HG03354 (cell line): ENCODE data around the gene ZNF460.
"Not testable (repeated sequence)": the region's sequence is repeated elsewhere in the genome, so short reads cannot be mapped to it uniquely, and the experiment has no call there.

ENCODE experiments used
- ATAC-seq: cut with Tn5 transposase; IDR thresholded peaks from one replicate; pipeline ENCODE4 v1.9.1; 2021; ENCODE audit warnings: mild to moderate bottlenecking; ENCODE audit not compliant: unreplicated experiment, poor library complexity, severe bottlenecking

Gene ZNF460

DNA sequence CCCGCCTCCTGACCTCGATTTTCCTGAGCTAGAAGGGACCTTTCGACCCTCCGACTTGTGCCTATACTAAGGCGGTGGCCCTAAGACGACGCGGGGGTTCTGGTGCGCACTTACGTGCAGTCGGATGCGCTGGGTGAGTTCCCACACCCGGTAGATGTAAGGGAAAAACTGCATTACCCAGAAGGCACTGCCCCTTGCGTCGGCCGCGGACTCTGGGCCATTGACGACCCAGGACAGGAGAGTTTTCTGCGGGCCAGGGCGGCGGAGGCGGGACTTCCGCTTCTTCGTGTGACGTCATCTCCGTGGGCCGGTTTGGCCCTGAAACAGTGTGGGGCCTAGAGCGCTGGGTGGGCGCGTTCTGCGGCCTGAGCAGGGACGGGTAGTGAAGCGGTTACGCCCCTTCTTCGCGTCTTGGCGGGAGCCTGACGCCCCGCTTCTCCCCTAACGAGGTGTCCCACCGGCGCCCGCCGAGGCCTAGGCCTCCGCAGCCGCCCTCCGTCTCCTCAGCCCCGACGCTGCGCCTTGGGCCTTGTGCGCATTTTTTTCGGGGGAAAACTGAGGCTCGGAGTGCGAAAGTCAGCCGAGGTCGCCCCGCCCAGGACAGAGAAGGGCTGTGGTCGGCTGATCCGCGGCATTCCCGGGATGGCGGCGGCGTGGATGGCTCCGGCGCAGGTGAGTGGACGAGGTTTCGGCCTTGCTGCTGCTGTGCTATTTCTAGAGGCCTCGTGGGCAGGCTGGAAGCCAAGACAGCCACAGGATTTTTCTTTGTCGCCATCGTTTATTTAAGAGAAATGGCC lies at the start of gene ZNF460:
Gene ZNF460, plus strand, starts transcription at position 321 of the 797 bp plus-strand sequence. Its CDS starts 322 bp downstream, at position 643.
- ATAC-seq = peak; percentile 86

DNA sequence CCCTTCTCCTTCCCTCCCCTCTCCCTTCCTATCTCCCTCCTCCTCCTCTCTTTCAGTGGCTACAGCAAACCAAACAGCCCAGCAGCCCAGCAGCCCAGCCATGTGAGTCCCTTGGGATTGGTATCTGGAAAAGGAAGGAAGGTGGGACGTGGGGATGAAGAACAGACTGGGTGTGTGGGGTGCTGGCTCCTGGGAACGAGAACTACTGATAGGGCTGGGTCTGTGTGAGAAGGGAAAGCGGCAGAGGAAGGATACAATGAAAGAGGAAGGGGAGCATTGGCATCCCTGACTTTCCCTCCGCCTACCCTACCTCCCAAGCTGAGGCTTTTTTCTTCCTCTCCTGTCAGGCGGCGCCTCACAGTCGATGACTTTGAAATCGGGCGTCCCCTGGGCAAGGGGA lies 48.6 kb upstream of the ZNF460 start:
- ATAC-seq = no peak

DNA sequence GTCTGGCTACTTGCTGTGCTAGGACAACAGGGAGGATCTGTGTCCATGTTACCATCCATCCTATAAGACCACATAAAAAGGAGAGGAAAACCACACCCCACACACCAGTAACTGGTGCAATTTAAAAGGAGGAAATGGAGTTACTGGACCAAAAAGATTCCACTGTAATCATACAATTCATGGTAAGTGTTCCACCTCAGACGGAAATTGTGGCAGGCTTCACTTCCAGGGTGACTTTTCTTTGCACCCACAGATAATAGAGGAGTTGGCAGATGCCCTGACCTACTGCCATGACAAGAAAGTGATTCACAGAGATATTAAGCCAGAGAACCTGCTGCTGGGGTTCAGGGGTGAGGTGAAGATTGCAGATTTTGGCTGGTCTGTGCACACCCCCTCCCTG lies 47.1 kb upstream of the ZNF460 start:
- no peak for ATAC-seq

DNA sequence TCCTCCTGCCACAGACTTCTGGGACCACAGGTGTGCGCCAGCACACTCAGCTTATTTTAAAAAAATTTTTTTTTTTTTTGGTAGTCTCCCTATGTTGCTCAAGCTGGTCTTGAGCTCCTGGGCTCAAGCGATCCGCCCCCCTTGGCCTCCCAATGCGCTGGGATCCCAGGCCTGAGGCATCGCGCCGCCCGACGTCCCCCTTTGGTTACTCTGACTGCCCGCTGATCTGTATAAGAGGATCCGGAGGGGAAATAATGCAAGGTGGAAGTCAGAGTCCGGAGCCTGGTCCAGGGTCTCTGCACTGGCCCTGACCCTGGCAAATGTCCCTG lies 40.3 kb upstream of the ZNF460 start:
- no peak for ATAC-seq

DNA sequence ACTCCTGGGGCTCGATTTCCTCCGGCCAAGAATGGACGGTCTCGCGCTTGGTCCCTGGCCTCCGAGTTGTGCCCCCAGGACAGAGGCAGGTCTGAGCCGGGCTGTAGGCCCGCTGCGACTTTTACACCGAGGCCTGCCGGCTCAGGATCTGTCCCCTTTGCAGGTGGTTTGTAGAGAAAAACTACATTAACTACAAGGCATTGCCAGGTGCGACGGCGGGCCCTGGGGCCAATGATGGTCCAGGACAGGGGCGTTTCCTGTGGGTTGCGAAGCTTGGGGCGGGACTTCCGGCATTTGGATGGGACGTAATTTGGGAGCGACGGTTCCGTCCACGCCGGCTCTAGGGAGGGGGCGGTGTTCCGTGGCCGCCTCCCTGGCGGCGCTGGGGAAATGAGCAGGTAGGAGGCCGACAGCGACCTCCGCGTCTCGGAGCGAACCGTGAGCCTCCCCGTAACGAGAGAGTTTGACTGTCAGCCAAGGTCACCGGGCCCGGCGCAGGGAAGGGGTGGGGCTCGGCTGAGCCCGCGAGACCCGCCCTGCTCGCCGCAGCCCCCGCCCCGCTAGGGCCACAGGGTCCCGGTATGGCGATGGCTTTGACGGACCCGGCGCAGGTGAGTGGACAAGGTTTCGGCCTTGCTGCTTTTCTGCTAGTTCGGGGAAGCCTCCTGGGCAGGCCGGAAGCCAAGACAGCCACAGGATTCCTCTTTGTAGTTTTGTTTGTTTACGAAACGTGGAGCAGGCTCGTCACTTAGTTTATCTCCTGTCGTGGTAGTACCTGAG lies 39.8 kb upstream of the ZNF460 start, which contains the start of gene ZNF805:
Gene ZNF805, plus strand, starts transcription at position 322 of the 780 bp plus-strand sequence. Its CDS starts 260 bp downstream, at position 582.
- ATAC-seq = peak; percentile 94

DNA sequence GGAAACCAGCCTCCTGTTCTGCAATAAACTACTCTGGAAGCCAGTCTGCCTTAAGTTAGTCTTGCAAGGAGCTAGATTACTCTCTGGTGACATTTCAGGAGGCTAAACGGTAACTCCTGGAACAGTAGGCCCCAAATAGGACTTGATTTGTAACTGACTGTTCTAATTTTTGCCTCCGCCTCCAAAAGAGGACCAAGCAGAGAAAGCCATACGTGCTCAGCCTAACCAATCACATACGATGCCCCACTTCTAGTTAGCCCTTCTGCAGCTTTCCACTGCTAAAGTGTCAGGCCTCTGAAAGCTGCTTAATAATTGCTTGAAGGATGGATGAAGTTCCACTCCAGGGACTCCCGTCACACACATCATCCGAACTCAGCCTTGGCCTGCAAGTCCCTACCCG lies 39.1 kb upstream of the ZNF460 start:
- no peak for ATAC-seq

DNA sequence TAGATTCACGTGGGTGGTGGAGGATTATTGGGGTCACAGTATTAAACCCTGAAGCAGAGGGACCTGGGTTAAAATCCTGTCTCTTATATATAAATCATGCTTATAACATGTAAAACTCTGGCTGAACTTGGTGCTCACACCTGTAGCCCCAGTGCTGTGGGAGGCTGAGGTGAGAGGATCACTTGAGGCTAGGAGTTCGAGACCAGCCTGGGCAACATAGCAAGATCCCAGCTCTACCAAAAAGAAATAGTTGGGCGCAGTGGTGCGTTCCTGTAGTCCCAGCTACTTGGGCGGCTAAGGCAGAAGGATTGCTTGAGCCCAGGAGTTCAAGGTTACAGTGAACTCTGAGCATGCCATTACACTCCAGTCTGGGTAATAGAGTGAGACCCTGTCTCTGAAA lies 37.5 kb upstream of the ZNF460 start:
- ATAC-seq = no peak

DNA sequence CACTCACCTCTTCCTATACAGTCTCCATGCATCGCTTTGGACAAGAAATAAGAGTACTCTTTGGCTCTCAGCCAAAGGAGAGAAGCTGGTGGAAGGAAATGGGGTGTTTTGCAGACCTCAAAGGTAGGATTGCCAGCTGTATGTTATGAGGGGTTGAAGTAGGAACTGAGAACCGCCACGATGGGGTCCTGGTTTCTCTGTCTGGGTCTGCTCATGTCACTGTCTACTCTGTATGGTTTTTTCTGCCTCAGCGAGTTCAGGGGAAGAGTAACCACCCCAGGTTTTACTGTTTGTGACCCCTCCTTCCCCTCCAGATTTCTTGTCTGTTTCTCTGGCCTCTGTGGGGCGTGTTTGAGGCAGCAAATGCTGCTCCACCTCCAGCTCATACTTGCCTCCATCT lies 35.8 kb upstream of the ZNF460 start:
- no peak for ATAC-seq

DNA sequence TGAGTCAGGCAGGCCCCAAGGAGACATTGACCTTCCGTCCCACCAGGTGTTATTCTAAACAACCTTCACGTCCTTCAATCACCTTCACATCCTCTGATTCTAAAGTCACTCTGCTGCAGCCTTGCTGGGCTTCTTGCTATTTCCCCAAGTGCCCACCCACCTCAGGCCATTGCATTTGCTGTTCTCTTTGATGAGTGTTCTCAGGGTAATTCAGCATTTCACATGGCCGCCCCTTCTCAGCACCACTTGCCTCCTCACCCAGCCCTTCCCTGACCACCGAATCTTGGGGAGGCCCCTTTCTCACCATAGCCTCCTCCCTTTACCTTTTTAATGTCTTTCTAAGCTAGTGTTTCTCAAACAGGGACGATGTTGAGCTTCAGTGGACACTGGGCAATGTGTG lies 35.2 kb upstream of the ZNF460 start:
- ATAC-seq = no peak

DNA sequence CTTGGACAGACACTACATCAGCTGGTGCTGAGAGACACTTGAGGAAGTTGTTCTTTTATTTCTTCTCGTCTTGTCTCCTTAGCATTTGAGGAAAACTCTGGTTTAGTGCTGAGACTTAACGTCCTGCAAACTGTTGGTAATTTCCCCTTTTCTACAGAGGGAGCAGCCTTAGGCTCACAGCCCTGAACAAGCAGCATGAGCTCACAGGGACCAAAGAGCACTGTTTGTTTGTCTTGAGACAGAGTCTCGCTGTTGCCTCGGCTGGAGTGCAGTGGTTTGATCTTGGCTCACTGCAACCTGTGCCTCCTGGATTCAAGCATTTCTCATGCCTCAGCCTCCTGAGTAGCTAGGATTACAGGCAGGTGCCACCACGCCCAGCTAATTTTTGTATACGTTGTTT lies 34.3 kb upstream of the ZNF460 start:
- ATAC-seq = no peak

DNA sequence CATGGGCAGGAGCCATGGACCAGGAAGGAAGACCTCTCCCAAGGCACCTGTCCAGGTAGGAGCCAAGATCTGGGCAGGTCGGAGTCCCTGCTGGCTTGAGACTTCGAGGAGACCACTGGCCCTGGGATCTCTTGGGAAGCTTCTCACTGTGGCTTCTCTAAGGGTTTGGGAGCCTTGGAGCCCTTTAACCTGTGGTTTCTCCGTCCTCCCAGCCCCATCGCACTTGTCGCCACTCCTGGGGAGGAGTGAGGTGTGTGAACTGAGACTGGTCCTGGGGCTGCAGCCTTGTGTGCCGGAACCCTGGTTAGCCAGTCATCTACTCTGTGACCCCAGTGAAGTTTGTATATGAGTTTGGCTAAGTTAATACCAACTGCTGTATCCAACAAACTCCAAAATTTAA lies 31.6 kb upstream of the ZNF460 start:
- no peak for ATAC-seq

DNA sequence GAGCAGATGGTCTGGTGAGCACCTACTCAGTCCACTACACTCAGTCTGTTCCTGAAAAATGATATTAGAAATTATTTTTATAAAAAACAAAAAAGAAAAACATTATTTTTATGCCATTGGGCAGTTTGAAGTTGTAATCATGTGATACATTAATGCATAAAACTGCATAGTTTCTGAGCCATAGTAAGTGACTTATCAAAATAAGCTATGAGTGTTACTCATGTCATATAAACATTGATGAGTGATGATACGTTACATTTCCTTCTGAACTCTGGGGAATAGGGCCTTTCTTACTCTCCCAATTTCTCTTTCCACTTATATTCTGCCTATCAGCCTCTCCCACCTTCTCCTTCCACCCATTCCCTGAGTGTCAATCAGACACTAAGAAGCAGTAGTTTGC lies 31.0 kb upstream of the ZNF460 start:
- no peak for ATAC-seq

DNA sequence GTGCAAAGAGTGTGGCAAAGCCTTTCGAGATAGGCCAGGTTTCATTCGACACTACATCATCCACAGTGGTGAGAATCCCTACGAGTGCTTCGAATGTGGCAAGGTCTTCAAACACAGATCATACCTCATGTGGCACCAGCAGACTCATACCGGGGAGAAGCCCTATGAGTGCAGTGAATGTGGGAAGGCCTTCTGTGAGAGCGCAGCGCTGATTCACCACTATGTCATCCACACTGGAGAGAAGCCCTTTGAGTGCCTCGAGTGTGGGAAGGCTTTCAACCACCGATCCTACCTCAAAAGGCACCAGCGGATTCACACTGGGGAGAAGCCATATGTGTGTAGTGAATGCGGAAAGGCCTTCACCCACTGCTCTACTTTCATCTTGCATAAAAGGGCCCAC lies 26.5 kb upstream of the ZNF460 start:
- not testable (repeated sequence) for ATAC-seq

DNA sequence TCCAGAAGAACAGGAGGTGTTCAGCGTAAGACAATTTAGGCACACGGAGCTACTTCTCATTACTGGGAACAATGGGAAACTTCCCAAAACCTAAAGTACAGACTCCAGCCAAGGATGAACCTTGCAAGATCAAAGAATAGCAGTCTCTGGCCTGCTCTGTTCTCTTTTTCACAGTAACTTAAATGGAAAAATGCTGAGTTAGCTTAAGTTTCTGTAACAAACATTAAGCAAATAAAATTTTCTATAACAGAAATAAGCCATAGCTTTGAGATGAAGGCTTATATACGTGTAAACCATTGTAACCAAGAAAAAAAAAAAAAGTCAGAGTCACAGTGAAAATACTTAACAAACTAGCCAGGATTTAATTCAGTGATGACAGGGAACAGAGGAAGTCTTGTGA lies 18.2 kb upstream of the ZNF460 start:
- no peak for ATAC-seq

DNA sequence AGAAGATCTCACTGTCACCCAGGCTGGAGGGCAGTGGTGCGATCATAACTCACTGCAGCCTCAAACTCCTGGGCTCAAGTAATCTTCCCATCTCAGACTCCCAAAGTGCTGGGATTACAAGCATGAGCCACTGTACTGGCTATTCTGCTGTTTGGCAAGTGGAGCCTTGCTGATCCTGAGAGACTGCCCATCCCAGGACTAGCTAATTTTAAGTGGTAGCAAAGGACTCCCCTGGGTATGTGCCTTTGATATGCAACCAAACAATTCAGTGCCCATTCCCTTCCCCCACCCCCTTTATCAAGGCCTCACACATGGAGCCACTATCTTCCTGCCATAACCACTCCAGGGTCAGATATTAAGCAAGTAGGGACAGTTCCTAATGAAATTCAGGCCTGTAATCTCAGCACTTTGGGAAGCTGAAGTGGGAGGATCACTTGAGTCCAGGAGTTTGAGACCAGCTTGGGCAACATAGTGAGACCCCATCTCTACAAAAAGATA lies 17.0 kb upstream of the ZNF460 start:
- ATAC-seq = no peak

DNA sequence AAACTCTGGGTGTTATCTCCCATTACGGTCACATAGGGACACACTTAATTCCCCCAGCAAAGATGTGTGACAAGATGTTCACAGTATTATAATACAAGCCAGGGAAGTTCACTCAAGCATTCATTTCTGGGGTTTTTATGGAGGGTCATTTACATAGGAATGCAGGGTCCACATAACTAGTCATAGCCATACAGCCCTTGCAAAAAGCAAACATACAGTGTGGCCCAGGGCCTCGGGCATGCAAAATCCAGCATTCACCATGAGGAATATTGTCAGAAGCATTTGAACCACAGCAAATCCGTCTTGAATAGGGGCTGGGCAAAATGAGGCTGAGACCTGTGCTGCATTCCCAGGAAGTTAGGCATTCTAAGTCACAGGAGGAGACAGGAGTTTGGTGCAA lies 13.0 kb upstream of the ZNF460 start:
- no peak for ATAC-seq

DNA sequence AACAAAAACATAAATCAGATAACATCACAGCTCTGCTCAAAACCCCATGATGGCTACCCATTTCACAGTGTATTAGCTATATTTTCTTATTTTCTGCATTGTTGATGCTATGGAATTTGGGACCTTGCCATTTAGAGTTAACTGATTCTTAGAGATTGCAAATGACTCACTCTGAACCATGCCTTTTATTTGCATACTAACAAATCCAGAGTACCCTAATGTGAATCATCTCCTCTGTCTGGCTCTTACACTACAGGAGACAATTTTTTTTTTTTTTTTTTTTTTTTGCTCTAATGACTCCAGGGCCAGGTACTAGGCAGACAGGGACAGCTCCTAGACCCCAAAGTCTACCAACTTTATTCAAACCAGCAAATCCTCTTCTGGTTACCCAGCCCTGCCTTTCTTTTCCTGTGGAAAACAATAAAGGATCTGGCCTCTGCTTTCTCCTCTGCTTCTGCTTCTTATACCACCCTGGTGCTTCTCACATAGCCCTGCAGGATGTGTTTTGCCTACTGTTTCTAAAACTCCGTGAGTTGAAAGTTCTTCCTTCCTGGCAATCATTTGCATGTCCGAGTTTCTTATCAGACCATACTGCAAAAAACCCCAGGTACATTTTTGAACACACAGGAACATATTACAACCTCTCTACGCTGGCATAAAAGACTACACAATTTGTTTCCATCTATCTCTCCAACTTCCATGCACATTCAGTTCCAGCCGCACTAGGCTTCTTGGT lies 10.6 kb upstream of the ZNF460 start:
- peak; percentile 58 for ATAC-seq

DNA sequence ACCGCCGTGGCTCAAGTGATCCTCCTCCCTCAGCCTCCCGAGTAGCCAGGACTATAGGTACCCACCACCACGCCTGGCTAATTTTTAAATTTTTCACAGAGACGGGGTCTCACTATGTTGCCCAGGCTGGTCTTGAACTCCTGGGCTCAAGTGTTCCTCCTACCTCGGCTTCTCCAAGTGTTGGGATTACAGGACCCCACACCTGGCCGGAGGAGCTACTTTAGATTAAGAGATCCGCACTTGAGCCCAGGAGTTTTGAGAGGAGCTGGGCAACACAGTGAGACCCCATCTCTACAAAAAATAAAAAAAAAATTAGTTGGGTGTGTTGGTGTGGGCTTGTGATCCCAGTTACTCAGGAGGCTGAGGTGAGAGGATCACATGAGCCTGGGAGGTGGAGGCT lies 9.0 kb upstream of the ZNF460 start:
- no peak for ATAC-seq

DNA sequence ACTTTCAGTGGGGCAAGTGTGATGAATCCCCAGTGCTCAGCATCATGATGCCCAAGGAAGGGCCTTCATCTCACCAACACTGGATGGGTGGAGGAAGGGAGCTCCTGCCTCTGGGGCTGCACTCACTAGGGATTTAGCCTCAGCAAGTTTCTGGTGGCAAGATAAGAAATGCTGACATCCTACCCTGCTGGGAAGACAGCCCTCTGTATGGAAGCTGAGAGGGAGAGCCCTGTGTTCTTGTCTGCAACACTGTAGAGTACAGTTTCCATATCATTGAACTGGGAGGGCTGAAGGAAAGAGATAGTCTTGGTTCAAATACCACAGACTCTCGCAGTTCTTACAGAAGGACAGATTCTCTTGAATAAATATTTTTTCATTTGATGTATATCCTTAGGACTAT lies 7.3 kb upstream of the ZNF460 start:
- no peak for ATAC-seq

DNA sequence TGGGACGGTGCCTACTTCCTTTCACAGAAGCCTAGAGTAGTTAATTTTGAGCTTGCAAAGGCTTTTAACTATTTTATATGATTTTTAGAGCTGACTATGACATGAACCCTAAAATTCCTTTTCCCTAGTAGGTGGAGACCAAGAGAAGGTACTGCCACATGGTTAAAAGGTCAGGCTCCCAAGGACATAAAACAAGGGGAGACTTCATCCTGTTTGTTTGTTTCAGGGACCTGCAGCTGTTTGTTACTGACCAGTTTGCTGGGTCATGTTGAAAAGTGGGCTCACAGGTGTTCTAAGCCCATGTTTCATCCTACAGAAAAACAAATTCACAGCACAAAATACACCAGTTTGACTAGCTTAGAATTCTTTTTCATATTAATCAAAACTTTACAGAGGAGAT lies 3.9 kb upstream of the ZNF460 start:
- ATAC-seq = no peak
